T-helper 9 cell (primary cell): Measurements from ENCODE around the gene KRTAP4-6.
"Not testable (repeated sequence)": the region's sequence is repeated elsewhere in the genome, so short reads cannot be mapped to it uniquely, and the experiment has no call there.

Experiments used
- DNase-seq: peaks from one replicate; pipeline ENCODE4 v3.0.0-alpha.2; 2020
- total RNA-seq, 2 donors: gene quantifications; one replicate each; lab custom pipeline; 2026; lab: John Stamatoyannopoulos, UW

The KRTAP4-6 gene
- total RNA-seq, result 0 reads per million in 2 donors

DNA sequence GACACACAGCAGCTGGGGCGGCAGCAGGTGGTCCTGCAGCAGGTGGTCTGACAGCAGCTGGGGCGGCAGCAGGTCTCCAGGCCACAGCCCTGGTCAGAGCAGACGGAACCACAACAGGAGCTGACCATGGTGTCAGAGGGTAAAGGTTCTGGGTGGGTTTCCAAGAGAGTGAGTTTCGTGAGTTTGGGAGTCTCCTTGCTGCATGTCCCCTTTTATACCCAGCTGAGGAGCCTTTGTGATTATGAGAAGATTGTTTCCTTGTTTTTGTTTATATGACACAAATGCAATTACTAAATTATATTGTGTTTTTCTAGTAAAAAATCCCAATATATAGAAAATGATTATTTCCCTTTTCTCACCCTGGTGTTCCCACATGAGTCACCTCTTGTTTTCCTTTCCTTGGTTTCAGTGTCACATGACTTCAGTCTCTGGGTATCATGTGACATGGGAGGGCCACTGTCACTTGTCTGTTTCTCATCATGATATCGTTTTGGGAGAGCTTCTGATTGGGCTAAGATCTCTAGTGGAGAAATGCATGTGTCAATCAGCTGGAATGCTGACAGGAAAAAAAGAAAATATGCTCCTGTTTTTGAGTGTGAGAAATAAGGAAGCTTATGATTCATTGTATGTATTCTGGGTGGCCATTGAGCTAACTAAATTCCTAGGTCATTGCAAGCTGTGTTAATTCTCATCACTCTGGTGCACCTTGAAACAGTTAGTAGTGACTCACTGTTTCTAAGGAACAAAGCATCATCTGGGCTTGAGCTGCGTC, at the start of gene KRTAP4-6:
Gene KRTAP4-6 (minus strand): TSS at position 185 of the 772 bp plus-strand sequence. CDS start 57 bp downstream, at position 128.
- no peak for DNase-seq

DNA sequence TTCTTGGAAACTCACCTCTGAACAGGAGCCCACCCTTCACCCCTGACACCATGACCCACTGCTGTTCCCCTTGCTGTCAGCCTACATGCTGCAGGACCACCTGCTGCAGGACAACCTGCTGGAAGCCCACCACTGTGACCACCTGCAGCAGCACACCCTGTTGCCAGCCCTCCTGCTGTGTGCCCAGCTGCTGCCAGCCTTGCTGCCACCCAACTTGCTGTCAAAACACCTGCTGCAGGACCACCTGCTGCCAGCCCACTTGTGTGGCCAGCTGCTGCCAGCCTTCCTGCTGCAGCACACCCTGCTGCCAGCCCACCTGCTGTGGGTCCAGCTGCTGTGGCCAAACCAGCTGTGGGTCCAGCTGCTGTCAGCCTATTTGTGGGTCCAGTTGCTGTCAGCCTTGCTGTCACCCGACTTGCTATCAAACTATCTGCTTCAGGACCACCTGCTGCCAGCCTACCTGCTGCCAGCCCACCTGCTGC, 49.5 kb upstream of the KRTAP4-6 start, which contains the start of gene KRTAP9-1:
Gene KRTAP9-1 (plus strand): TSS at position 51 of the 482 bp plus-strand sequence. CDS start 0 bp downstream, at position 51.
- DNase-seq, result not testable (repeated sequence)

DNA sequence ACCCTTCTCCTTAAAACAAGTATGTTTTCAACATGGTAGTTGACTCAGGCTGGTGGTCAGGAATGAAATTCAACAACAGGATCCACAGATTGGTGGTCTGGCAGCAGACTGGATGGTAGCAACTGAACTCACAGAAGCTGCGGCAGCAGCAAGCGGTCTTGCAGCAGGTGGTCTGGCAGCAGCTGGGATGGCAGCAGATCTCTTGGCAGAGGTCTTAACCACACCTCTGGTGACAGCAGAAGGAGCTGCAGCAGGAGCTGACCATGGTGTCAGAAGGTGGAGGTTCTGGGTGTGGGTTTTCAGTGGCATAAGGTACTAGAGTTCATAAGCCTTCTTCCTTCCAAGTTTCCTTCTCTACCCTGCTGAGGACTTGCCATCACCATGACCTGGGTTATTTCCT, 46.5 kb upstream of the KRTAP4-6 start:
- DNase-seq, result no peak

DNA sequence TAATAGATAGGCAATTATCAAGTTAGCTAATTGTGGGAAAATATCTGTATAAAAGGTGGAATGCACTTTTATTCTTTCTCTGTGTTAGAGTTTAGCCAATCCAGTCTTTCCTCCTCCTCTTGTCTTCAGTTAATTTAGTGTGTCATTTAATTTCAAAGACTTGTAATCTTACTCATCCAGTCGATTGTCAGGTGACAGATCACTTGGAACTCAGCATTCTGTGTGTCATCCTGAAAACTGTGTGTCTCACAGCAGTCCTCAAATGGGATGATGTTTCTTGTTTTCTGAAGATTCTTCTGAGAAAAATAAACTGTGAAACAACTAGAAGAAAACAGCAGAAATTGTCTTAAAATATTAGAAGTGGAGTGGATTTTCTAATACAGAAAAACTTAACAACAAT, 44.7 kb upstream of the KRTAP4-6 start:
- DNase-seq, result no peak

DNA sequence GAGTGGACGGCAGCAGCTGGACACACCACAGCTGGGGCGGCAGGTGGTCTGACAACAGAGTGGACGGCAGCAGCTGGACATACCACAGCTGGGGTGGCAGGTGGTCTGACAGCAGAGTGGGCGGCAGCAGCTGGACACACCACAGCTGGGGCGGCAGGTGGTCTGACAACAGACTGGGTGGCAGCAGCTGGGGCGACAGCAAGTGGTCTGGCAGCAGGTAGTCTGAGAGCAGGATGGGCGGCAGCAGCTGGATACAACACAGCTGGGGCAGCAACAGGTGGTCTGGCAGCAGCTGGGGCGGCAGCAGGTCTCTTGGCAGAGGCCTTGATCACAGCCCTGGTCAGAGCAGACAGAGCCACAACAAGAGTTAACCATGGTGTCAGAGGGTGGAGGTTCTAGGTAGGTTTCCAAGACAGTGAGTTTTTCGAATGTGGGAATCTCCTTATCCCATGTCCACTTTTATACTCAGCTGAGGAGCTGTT, 44.2 kb upstream of the KRTAP4-6 start, which contains the start of gene KRTAP4-1:
Gene KRTAP4-1 (minus strand): TSS at position 432 of the 482 bp plus-strand sequence. CDS start 57 bp downstream, at position 375.
- no peak for DNase-seq

DNA sequence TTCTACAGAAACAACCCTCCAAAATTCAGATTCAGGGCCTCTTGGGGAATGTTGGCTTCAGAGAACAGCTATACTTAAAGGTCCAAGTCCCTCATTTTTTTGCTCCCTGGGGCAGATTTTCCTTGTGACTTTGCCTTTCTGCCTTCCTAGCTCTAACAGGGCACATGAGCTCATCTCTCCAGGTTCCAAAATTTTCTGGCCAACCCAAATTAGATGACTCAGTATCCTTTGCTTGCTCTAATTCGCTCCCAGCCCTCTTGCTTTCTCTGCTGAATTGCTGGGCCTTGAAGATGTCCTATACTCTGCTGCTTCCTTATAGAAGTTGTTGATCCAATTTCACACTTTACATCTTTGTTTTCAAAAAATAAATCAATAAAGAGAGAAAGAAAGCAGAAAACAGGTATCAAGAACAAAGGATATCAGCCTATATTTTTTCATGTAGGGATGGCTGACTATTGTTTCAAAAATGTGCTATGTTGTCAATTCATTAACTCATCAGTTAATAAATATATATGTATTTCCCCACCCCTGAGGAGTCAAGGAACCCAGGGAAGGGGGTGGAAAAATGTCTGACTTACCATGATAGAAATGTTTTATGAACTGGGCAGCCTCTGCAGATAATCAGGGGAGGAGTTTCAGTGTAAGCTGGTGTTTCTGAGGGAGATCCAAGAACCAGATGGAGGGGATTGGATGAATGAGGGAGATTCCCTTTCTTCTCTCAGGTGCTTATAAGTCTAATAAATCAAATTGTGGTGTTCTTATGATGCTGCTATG, 38.7 kb upstream of the KRTAP4-6 start:
- no peak for DNase-seq

DNA sequence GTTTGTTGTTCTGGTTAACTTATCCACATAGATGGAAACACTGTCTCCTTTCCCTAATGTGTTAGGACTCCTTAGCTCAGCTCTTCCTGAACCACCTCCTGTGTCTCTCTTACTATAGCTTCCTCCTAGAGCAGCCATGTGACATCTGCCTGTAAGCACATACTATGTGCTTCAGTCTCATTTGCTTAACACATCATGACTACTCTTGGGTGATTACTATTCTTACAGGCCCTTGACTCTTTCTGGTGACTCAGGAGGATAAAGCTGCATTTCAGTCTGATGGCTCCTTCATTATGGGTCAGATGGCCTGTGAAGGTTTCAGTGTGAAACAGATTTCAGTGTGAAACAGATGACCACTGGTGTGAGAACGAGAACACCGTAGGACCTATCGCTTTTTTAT, 38.0 kb upstream of the KRTAP4-6 start:
- no peak for DNase-seq

DNA sequence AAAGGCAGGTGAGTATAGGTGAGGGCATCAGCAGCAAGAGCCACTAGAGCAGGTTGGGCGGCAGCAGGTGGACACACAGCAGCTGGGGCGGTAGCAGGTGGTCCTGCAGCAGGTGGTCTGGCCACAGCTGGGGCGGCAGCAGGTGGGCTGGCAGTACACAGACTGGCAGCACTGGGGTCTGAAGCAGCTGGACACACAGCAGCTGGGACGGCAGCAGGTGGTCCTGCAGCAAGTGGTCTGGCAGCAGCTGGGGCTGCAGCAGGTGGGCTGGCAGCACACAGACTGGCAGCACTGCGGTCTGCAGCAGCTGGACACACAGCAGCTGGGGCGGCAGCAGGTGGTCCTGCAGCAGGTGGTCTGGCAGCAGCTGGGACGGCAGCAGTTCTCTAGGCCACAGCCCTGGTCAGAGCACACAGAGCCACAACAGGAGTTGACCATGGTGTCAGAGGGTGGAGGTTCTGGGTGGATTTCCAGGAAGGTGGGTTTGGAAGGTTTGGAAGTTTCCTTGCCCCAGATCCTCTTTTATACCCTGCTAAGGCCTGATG, 37.5 kb upstream of the KRTAP4-6 start, which contains the start of gene KRTAP4-2:
Gene KRTAP4-2 (minus strand): TSS at position 495 of the 545 bp plus-strand sequence. CDS start 57 bp downstream, at position 438.
- DNase-seq, result no peak

DNA sequence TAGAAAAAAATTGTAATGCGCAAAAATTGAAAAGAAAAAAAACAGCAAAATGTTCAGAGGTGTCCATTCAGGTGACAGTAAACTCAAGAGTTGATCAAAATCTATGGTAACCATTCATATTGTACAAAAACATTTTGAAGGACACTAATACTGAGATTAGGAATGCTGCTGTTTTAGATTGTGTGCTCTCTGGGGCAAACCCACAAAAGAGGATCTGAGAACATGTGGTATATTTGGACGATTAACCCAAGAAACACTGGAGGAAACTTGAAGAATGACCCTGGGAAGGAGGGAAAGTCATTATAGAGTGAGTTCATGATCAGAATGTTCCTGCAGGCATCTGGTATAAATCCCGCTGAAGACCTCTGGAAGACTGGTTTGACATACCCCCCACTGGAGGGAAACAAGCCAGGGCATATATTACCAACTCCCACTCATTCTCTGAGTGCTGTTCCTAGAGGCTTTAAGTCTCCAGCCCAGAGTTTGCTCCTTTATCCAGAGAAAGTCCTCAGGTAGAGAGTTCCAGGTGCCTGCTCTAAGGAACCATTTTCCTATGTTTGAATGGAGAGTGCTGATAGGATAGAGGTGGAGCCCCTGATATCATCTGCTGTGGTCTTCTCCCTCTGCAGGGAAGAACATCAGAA, 36.5 kb upstream of the KRTAP4-6 start:
- no peak for DNase-seq

DNA sequence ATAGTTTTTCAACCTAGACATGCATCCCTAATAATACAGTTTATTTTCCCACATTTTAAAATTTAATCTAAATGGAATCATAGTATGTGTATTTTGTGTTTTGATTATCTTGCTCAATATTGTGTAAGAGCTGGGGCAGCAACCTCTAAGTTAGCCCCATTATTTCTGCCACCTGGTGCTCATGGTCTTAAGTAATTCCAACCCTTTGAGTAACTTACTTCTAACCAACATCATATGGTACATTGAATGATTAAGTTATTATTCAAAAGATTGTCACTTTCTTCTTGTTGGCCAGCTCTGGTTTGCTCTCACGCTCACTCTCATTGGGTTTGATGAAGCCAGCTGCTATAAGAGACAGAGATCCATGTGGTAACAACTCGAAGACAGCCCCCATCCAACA, 31.5 kb upstream of the KRTAP4-6 start:
- DNase-seq, result no peak

DNA sequence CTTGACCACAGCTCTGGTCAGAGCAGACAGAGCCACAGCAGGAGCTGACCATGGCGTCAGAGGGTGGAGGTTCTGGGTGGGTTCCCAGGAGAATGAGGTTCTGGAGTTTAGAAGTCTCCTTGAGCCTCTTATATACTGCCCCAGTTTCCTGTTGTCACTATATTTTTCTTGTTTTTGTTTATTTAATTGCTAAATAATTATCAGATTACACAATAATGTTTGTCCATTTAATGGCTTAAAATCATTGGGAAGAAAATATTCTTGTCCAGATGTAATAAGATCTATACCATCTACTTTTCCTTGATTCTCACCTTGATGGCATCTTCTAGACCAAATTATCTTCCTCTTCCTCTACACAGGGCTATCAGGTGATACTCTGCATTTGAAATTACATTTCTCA, 27.8 kb upstream of the KRTAP4-6 start, which contains the start of gene KRTAP4-3:
Gene KRTAP4-3 (minus strand): TSS at position 101 of the 400 bp plus-strand sequence. CDS start 49 bp downstream, at position 52.
- DNase-seq, result no peak

DNA sequence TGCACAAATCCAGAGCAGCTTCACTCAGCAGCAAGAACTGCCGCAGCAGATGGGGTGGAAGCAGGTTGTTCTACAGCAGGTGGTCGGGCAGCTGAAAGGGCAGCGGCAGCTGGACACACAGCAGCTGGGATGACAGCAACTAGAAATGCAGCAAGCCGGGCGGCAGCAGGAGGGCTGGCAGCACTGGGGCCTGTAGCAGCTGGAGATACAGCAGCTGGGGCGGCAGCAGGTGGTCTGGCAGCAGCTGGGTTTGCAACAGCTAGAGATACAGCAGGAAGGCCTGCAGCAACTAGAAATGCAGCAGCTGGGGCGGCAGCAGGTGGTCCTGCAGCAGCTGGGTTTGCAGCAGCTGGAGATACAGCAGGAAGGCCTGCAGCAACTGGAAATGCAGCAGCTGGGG, 27.2 kb upstream of the KRTAP4-6 start:
- DNase-seq, result no peak

DNA sequence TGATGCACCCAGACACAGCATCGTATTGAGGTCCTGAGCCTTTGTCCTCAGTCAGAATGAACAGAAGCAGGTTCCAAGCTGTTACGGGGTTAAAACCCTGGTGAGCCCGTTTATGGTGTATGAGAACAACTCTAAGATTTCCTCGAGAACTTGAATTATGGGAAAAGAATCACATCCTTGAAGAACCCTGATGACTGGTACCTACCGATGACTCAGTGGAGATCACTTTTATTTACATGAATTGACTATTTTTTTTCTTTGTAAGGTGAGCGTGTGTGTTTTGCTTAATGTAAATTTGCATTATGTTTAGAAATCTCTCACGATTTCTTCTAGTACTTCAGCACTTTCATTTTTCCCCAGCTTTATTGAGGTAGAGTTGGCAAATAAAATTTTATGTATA, 23.5 kb upstream of the KRTAP4-6 start:
- DNase-seq, result no peak

DNA sequence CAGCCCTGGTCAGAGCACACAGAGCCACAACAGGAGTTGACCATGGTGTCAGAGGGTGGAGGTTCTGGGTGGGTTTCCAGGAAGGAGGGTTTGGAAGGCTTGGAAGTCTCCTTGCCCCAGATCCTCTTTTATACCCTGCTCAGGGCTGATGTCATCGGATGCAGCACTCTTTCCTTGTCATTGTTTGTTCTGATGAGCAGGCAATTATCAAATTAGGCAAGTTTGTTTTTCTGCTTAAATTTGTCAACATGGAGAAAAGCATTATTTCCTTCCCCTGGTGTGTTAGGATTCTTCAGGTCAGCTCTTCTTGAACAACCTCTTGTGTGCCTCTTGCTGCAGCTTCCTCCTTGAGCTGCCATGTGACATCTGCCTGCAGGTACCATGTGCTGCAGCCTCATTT, 20.3 kb upstream of the KRTAP4-6 start, which contains the start of gene KRTAP4-4:
Gene KRTAP4-4 (minus strand): TSS at position 101 of the 400 bp plus-strand sequence. CDS start 57 bp downstream, at position 44.
- DNase-seq, result no peak

DNA sequence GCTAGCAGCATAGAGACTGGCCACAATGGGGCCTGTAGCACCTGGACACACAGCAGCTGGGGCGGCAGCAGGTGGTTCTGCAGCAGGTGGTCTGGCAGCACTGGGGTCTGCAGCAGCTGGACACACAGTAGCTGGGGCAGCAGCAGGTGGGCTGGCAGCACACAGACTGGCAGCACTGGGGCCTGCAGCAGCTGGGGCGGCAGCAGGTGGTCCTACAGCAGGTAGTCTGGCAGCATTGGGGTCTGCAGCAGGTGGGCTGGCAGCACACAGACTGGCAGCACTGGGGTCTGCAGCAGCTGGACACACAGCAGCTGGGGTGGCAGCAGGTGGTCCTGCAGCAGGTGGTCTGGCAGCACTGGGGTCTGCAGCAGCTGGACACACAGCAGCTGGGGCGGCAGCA, 19.8 kb upstream of the KRTAP4-6 start:
- DNase-seq, result not testable (repeated sequence)

DNA sequence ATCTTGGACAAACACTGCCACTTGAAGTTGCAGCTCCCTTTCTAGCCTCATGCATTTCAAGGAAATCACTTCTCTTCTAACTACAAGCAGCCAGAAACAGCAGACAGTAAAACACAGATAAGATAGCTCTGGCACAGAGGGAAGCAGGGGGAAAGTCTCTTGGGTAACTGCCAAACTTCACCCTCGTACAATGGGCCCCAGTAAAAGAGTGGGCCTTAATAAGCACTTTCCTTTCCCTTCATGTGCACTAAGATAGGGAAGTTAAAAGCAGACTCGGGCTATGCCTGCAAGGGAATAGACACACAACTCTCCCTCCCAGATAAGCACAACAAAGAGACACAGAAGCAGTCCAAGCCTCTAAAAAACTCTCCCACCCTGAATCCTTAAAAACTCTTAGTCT, 13.5 kb upstream of the KRTAP4-6 start:
- DNase-seq, result no peak

DNA sequence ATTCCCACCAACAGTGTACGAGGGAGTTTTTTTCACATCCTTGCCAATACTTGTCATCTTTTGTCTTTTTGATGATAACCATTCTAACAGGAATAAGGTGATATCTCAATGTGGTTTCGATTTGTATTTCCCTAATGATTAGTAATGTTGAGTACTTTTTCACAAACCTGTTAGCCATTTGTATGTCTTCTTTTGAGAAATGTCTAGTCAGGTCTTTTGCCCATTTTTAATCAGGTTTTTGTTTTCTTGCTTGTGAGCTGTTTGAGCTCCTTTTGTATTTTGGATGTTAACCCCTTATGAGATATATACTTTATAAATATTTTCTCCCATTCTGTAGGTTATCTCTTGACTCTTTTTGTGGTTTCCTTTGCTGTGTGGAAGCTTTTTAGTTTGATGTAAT, 11.2 kb upstream of the KRTAP4-6 start:
- no peak for DNase-seq

DNA sequence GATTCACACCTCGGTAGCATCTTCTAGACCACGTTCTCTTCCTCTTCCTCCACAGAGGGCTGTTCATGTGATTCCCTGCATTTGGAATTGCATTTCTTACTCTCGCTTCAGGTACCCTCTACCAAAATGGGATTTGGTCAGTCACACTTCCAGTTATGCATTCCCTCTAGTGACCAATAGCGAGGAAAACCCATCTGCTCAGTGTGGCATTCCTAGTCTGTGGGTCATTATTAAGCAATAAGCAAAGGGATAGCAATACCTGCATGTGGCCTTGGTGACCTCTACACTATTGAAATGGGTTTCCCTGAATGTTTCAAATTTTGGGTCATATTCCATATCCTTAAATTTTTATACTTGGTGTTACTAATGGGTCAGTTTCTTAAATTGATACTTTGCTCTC, 9.7 kb upstream of the KRTAP4-6 start:
- DNase-seq, result no peak

DNA sequence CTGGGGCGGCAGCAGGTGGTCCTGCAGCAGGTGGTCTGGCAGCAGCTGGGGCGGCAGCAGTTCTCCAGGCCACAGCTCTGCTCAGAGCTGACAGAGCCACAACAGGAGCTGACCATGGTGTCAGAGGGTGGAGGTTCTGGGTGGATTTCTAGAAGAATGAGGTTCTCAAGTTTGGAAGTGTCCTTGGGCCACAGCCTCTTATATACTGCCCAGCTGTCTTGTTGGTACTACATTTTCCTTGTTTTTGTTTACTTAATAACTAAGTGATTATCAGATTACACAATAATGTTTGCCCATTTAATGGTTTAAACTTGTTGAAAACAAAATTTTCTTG, 9.3 kb upstream of the KRTAP4-6 start, which contains the start of gene KRTAP4-5:
Gene KRTAP4-5 (minus strand): TSS at position 174 of the 334 bp plus-strand sequence. CDS start 58 bp downstream, at position 116.
- no peak for DNase-seq

DNA sequence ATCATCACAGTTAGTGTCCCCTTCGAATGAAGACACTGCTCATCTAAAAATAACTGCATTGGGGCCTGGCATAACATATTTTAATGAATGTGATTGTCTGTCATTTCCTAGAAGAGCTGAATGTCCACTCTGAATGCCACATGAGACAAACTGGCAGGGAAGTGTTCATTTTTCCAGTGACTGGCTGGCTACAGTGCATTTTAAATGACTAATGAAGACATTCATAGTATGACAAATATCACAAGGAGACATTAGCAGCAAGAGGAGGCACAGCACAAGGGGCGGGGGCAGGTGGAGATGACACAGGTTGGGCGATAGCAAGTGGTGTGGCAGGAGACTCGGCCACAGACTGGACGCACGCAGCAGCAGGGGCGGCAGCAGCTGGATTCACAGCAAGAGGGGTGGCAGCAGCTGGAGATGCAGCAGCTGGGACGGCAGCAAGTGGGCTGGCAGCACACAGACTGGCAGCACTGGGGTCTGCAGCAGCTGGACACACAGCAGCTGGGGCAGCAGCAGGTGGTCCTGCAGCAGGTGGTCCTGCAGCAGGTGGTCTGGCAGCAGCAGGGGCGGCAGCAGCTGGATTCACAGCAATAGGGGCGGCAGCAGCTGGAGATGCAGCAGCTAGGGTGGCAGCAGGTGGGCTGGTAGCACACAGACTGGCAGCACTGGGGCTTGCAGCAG, 8.8 kb upstream of the KRTAP4-6 start:
- not testable (repeated sequence) for DNase-seq

DNA sequence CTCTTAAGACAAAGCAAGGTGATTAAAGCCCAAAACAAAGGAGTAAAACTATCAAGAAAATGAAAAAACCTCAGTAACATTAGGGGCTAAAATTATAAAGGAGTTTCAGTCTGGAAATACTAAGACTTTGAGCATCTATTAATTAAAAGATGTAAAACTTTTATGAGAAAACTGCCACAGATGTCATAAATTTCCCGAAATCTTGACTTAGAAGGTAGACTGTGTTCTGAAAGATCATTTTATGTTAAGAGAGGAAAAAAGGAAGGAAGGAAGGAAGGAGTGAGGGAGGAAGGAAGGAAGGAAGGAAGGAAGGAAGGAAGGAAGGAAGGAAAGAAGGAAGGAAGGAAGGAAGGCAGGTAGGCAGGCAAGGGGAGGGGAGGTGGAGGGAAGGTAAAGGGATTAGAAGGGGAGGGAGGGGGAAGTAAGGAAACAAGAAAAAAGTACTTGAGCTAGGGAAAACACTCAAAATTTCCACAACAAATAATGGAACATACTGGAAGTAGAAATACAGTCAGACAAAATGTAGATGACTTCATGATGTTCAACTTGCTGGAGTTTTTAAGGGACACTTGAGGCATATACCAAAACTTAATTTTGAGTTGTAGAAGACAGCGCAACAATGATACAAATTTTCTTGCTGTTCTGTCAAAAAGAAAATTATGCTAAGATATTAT, 7.3 kb upstream of the KRTAP4-6 start:
- no peak for DNase-seq
